GM12801 (cell line): ENCODE results near the gene PRL.

Experiments
- CTCF ChIP-seq: IDR thresholded peaks from one replicate; pipeline ENCODE4 v1.5.1; 2011; ENCODE audit warnings: control low read depth; ENCODE audit not compliant: insufficient read length; ENCODE audit errors: extremely low read depth

Gene PRL

GRCh38 chr6:22296936-22297335 is at the start of gene PRL:
Gene PRL (minus strand): TSS chr6:22297036. CDS start chr6:22296982, 54 bp downstream.
- no peak for TF ChIP-seq CTCF

- TF ChIP-seq CTCF: no peak
Observed at GRCh38 chr6:22343864-22344263, 47.0 kb upstream of the PRL start.

DNA sequence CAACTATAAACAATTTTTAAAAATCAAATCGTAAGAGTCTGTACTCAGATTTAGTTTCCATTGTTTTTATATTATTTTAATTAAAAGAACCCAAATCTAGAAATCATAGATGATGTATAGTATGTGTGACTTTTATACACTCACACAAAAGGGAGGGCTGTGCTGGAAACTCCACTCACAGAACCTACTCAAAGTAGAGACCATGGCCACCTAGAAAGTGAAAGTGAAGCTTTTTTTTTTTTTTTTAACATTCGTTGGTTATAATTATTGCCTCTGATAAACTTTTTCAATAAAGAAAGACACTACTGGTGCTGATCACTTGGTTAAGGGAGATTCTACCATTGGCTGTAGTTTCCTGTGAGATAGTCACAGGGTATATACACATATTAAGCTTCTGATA is 37.9 kb upstream of the PRL start:
- no peak for TF ChIP-seq CTCF

- no peak for TF ChIP-seq CTCF
Observed at GRCh38 chr6:22333802-22334201, 37.0 kb upstream of the PRL start.

DNA sequence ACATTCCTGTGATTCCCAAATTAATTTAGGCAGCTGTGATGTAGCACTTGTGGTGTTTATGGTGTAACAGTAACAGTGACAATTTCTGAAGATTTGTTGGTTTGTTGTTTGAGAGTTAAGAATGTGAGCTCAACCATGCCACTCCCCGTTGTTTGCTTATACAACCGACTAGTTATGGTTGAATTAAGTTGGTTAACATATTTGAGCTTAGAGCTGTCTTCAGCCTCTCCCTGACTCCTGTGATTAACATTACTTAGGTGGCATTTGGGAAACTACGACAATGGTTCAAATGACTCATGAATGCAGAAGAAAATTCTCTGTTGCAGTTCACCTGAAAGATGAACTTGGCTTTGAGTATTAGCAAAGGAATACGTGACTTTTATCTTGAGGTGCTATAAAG is 35.9 kb upstream of the PRL start:
- TF ChIP-seq CTCF: no peak

DNA sequence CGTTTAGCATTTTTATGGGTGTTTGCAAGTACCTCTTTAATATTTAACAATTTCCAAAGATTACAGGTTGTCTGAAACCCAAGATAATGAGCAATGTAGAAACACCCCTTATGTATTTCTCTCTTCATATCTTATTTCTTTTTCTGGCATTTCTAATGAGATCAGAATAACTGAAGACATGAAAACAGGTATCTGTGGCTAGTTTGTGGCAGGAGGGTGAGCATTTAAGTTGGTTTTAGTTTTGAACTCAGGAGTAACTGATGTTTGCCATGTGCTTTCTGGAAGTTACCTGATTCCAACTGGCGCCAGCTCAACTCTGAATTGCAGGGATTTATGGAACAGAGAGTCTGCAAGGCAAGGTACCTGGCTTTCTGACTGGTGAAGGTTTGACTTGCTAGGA is 35.4 kb upstream of the PRL start:
- TF ChIP-seq CTCF: no peak

DNA sequence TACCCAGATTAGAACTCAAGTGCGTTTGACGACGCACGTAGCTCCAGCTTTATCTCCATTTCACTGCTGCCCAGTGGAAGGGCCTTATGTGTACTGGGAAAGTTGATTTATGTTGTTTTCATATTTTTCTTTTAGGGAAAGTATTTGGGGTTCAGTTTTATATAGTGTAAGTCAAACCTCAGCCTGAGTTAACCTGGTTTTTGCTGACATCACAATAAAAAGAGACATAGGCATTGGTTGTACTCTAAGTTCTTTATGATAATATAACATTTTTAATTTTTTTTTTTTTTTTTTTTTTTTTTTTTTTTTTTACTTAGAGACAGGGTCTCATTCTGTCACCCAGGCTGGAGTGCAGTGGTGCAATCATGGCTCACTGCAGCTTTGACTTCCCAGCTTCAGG is 34.1 kb upstream of the PRL start:
- TF ChIP-seq CTCF: no peak

- no peak for TF ChIP-seq CTCF
Observed at GRCh38 chr6:22328474-22328873, 31.6 kb upstream of the PRL start.
